GM19468 (cell line): ENCODE data around the gene USP9Y.
"Not testable (repeated sequence)": the region's sequence is repeated elsewhere in the genome, so short reads cannot be mapped to it uniquely, and the experiment has no call there.

Experiments used
- ATAC-seq: cut with Tn5 transposase; IDR thresholded peaks from one replicate; pipeline ENCODE4 v1.9.1; 2021; ENCODE audit warnings: mild to moderate bottlenecking, moderate library complexity, moderate number of reproducible peaks; ENCODE audit not compliant: unreplicated experiment; ENCODE audit errors: extremely low read depth

Gene USP9Y

GRCh38 chrY:12701181-12701695 is at the start of gene USP9Y:
TSS of gene USP9Y (plus strand) at chrY:12701231. CDS start at chrY:12709448, 8,217 bp downstream.
- ATAC-seq = no peak

DNA sequence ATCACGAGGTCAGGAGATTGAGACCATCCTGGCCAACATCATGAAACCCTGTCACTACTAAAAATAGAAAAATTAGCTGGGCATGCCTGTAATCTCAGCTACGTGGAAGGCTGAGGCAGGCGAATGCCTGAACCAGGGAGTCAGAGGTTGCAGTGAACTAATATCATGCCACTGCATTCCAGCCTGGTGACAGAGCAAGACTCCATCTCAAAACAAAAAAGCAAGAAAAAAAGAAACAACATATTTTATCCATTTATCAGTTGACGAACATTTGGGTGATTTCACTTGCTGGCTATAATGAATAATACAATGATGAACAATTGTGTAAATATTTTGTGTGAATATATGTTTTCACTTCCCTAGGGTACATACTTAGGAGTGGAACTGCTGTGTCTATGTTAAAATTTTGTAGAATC is 49.4 kb upstream of the USP9Y start:
- no peak for ATAC-seq

DNA sequence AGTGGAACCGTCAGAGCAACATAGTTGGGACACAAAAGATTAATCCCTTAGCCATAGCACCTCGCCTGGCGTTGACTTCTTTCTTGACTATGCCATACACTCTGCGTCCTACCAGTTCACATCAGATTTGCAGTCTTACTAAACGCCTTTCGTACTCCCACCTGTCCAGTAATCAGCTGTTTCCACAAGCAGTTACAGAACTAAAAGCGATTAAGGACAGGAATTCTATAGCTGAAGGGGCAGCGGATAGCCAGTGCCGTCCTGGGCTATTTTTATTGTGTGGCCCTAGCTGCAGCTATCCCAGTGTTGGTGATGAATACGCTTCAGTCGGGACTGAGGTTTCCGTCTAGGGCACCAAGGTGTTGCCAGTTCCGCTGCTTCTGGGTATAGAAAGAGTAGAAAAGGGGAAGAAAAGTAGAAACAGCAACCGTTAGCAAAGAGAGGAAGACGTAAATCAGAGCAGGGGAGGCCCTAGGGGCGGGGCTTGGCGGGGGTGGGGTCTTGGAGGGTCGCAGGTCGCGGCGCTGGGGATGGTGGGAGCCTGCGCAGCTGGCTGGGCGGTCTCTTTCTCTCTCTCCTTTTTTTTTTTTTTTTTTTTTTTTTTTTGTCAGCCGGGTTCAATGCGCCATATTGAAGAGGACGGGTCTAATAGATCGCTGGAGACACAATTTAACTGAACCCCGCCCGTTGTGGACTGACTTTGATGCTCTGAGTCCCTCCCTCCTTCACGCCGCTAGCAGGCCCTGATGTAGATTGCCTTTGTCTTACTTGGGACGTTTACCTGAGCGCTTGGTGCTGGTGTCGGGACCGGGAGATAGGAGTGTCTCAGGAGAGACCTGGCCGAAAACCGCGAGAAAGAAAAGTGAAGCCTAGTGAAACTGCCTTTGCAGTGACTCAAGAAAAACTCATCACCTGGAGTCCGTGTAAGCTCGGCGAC is 39.0 kb upstream of the USP9Y start:
- no peak for ATAC-seq

DNA sequence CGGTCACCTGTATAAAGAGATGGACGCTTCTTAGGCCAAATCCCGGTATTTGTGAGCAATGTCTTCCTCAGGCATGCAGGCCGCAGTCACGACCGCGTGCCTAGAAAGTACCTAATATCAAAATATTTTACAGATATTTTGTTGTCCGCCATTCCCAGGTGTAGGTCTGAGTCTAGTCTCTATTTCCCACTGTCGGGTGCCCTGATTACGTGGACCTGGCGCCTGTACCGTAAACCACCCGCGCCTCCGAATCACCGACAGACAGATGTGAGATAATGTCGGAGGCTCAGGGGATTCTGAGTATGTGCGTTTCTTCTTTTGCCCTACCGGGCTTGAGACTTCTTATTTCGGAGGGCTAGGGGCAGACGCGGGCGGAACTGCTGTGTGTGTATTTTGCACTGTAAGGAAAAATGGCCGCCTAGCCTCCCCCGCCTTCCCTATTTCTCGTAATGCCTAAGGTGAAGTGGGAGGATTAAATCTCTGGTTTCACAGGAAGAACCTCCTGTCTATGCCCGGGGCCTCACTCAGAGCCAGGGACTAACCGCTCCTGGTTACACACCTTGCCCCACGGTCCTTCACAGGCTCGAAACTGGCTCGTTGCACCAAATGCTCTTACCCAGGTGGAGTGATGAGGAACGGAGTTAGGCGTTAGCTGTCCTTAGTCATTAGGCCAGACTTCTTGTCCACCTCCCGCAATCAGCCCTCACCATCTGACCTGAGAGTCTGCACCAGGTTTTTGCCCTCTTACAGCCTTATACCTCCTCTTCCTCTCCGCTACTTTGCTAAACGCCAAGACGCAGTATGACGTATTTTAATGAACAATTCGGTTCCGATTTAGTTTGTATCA is 38.1 kb upstream of the USP9Y start:
- no peak for ATAC-seq

DNA sequence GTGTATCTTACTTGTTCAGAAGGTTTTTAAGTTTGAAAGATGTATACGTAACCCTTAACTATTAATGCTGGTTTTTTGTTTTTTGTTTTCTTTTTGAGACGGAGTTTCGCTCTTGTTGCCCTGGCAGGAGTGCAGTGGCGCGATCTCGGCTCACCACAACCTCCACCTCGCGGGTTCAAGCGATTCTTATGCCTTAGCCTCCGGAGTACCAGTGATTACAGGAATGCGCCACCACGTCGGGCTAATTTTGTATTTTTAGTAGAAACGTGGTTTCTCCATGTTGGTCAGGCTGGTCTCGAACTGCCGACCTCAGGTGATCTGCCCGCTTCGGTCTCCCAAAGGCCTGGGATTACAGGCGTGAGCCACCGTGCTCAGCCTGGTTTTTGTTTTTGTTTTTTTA is 37.2 kb upstream of the USP9Y start:
- not testable (repeated sequence) for ATAC-seq

GRCh38 chrY:12678111-12678510 is 22.9 kb upstream of the USP9Y start:
- ATAC-seq = no peak

DNA sequence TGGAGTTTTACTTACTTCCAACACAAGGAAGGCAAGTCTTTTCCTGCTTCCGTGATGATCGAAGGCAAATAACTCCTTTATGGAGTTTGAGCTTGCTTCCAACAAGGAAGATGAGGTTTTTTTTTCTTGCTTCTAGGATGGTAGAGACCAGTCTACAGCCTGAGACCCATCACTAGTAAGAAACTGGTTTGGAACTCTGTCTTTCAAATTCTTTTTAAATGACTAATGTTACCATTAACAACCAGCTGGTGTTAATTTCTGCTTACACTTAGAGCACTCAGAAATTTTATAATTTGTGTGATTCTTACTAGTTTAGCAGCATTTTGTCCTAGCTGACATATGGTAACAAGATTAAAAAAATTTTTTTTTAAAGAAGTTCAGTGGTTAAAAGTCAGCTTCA is 19.5 kb upstream of the USP9Y start:
- ATAC-seq = no peak

GRCh38 chrY:12688337-12688736 is 12.7 kb upstream of the USP9Y start:
- no peak for ATAC-seq

DNA sequence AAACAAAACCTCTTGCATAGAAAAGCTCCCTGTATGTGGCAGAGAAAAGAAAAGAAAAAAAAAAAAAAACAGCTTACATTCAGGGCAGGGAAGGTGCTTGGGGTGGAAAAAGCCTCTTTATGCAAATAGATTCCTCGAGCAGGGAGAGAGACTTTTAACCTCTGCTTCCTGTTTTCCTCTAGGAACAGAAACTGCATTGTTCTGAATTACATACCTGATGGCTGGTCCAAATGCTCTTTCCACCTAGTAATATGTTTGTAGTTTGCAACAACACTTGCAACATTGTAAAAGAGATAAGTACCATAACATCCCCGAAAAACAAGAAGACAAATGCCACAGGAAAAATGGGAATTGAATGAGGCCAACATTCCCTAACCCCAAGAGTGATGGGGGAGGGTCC is 944 bp upstream of the USP9Y start:
- ATAC-seq = no peak

GRCh38 chrY:12702174-12702573 is 1.1 kb downstream of the USP9Y start:
- no peak for ATAC-seq

DNA sequence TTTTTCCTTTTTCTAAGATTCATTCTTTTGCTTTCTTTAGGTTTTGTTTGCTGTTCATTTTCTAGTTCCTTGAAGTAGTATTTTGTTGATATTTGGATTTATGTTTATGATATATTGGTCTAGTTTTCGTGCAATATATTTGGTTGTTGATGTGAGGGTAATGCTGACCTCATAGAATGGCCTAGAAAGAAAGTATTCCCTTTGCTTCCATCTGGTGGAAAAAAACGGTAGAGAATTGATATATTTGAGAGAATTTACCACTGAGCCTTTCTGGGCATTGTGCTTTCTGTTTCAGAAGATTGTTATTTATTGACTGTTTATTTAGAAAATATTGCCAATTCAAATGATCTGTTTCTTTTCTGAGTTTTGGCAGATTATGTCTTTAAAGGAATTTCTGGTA is 9.4 kb downstream of the USP9Y start:
- ATAC-seq = no peak

GRCh38 chrY:12715376-12715775 is 14.3 kb downstream of the USP9Y start:
- no peak for ATAC-seq

- ATAC-seq = no peak
Observed at GRCh38 chrY:12729746-12730145, 28.7 kb downstream of the USP9Y start.

GRCh38 chrY:12733625-12734024 is 32.6 kb downstream of the USP9Y start:
- ATAC-seq = no peak

- no peak for ATAC-seq
Observed at GRCh38 chrY:12734051-12734450, 33.0 kb downstream of the USP9Y start.

- ATAC-seq = no peak
Observed at GRCh38 chrY:12741414-12741813, 40.4 kb downstream of the USP9Y start.

GRCh38 chrY:12742725-12743124 is 41.7 kb downstream of the USP9Y start:
- ATAC-seq = no peak

GRCh38 chrY:12744091-12744490 is 43.1 kb downstream of the USP9Y start:
- no peak for ATAC-seq

- ATAC-seq = no peak
Observed at GRCh38 chrY:12749293-12749692, 48.3 kb downstream of the USP9Y start.

DNA sequence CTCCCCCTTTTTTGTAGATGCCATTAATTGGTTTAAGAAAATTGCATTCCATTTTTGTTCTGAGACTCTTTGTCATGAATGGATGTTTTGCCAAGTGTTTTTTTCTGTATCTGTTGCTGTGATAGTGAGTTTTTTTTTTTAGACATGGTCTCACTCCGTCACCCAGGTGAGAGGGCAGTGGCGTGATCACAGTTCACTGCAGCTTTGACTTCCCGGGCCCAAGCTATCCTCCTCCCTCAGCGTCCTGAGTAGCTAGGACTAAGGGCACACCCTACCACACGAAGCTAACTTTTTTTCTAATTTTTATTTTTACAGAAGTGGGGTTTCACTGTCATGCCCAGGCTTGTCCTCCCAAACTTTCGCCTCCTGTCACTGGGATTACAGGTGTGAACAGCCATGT is 51.8 kb downstream of the USP9Y start:
- no peak for ATAC-seq

DNA sequence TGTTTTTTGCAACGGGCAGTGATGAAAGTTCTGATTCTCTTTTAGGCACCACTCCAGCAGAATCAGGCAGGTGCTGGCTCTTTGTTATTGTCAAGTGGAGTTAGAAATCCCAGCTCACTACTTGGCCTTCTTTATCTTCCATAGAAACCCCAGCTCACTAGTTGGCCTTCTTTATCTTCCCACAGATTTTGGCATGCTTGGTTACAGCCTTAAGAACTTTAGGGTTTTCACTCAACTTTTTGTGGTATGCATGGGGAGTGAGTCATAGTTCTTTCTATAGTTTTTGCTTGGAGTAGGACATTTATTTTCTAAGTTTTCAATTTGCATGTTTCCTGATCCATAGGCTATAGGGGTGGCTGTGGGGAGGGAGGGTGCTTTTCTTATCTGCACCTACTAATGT is 55.0 kb downstream of the USP9Y start:
- no peak for ATAC-seq
